GM04504 (cell line): Measurements from ENCODE around the gene RANBP6.

Source experiments
- DNase-seq: peaks from one replicate; pipeline ENCODE4 v3.0.0-alpha.2; 2012; ENCODE audit warnings: low read depth

The RANBP6 gene

DNA sequence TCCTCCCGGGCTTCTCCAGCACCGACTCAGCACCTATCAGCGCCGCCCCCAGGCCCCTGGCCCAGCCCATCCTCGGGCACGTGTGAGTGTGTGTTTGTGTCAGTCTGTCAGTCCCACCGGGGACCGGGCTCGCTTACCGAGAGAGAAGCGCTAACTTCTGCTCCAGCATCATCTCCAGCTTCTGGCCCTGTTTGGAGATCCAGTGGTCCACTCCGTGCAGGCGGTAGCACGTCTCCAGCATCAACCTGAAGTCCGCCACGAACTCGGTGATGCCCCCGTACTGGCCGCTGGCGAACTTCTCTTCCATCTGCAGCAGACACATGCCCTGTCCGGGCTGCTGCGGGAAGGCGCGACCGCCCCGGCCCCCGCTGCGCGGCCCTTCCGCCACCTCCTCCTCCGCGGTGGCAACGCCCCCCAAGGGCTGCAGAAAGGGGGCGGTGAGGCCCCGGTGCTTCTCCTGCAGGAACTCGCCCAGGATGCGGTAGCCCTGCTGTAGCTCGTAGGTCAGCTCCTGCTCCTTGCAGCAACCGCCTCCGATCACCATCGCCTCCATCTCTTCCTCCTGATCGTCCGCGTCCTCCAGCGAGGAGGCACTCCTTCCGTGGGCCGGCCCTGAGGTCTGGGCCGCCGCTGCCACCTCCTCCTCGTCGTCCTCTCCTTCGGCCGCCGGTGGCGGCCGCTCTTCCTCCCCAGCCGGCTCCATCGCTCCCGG is 8.2 kb downstream of the RANBP6 start:
- DNase-seq: no peak

DNA sequence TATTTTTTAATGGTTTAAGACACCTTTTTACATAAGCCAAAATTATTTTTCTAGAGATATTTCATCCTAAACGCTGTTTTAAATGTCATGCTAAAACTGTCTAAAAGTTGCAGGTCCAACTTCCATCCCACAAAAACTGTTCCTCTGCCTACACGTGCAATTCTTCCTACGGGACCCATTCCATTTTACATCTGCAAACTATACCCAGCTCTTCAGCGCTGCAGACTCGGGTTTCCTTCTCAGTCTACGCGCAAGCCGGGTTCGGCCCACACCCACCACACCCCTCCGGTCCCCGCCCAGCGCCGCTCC is 8.7 kb downstream of the RANBP6 start:
- DNase-seq: peak; percentile 54

DNA sequence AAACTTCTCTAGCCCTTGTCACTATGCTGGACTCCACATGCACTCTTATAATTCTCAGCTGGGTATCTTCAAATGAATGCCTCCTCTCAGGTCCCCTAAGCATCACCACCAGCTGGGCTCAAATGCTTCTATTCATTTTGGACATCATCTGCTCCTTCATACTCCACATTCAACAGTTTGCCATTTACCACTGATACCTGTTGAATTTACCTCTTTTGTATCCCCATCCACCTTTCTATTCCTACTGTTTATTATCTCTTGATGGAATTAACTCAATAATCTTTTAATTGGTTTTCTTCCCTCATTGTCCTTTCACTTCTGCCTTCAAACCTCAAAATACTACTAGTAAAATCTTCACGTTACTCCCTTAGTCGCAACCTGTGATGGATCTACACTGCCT is 14.5 kb downstream of the RANBP6 start:
- DNase-seq: no peak

DNA sequence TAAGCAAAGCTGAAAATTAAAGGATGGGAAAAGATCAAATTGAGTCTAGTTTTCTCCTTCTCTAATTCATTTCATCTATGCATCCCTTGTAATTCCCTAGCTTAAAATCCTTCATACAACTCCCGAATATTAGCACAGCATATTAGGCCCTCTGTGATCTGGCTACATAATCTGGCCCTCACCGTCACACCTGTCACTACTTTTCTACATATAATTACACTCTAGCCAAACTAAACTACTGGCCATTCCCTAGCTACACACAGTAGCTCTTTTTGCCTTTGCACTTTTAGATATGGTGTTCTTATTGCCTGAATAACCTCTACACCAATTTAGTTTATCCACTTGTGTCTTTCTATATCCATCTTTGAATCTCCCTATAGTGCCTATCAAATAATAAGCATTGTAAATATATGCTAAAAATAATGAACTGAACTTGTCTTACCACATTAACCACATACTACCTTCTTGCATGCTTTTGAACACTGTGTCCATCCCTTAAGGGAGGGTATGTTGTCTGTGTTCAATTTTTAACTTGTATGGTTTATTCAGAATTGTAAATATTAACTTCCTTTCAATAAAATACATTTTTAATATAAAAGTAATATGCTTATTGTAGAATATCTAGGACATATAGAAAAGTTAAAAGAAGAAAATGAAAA is 15.9 kb downstream of the RANBP6 start:
- no peak for DNase-seq

DNA sequence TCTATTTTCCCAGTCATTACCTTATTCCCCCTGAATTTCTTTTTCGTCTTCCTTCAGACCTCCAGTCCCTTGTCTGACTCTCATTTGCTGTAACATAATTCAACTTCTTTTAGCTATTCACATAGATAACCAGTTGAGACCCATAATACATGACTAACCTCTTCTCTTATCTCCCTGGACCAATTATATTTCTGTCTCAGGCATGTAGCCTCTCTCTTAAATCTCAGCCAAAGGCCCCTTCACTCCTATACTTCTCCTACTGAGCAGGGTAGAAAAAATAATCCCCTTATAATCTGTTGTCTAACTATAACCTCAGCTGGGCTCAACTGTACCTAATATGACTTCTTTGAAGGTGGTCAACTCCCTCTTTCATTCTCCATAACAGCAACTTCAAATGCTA is 20.9 kb downstream of the RANBP6 start:
- no peak for DNase-seq

DNA sequence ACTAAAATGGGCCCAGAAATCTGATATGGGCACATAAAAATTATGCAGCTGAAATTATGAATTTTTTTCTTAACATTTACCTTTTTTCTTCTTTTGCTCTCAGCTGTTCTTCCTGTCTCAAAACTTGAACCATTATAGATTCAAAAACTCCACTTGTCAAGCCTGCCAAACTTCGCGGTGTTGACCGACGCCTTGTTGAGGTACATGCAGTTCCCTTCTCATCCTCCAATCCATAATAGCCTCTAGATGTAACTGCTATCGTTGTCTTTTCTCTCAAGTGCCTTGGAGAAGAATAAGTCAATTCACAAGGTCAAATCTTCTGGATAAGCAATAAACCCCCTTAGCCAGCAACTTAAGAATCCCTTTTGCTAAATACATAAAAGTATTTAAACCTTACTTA is 27.2 kb downstream of the RANBP6 start:
- DNase-seq: no peak

DNA sequence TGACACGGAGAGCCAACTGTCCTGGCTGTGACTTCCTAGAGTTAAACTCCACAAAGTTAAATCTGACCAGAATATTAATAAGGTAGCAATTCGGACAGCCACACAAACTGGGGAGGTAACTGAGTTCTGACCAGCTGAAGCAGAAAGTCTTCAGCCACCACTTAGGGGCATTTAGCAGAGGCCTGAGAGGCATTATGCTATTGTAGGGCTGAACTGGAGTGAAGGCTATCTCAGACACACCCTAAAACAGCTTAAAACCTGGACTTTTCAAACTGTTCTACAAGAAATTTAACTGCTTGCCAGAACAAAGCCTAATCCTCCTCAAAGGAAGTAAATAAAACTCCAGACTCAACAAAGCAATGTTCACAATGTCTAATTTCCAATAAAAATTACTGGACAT is 32.4 kb downstream of the RANBP6 start:
- DNase-seq: no peak

DNA sequence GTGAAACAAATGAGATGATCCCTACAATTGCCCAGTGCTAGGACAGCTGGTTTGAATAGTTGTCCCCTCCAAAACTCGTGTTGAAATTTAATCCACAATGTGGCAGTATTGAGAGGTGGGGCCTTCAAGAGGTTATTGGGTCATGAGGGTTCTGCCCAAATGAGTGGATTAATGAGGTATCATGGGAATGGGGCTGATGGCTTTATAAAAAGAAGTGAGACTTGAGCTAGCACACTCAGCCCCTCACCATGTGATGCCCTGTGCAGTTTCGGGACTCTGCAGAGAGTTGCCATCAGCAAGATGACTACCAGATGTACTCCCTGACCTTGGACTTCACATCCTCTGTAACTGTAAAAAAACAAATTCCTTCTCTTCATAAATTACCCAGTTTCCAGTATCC is 33.1 kb downstream of the RANBP6 start:
- DNase-seq: no peak

DNA sequence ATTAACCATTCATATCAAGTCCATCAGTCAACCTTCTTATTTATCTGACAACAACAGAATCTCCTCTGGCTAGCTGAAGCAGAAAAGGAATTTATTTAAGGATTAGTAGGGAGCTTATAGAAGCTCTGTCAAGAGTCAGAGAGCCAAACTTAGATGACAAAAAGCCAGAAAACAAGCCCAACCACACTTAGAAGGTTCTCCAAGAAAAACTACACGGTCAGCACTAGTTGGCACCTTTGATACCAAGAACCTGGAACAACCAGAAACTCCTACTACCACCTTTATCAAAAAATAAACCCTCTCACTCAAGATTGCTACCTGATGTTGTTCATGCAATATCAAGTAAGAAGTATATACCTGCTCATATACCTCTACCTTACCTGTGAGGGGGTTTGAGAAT is 36.9 kb downstream of the RANBP6 start:
- no peak for DNase-seq

DNA sequence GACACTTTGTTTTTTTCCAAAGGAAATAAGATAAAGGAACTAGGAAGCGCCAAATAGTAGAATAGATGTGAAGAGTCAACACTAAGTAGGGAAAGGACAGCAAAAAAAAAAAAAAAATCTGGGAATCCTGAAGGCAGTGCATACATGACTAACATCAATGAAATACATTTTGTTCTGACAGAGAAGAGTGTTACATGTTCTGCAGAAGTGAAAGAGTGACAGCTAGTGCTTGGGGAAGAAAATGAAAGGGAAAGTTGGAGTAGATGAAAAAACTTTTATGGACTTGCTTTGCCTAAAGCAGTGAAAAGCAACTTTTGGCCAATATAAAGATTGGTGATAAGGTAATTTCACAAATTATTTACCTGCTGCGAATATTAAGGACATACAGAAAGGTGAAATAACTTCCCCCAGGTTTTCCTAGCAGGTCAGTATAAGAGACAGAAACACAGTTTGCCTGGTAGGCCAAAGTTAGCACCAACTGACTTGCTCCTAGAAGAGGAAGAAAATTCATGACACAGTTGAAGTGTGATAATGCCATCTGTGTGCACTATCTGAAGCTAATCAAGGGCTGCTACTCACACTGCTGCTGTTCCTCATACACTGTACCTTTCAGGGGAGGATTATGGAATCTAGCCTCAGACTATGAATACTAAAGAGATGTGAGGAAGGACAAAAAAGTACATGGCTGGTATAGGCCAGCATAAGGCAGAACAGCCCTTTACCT is 38.6 kb downstream of the RANBP6 start:
- no peak for DNase-seq

DNA sequence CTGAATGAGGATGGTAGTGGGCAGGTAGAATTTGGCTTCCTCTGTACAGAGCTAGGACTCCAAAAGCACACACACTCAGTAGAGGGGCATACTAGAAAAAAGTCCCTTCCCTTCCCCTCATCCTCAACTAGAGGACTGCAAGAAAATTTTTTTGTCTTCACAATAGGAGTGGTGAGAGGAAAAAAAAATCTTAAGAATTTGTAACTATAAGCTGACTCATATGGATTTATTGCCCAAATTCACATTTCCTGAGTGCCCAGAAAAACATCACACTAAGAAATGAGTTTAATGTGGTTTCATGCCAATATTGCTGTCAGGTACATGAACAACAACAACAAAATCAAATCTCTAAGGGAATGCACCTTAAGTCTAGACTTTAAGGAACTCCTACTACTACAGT is 43.7 kb downstream of the RANBP6 start:
- no peak for DNase-seq
